ENCODE measurements around the gene MACROD2. TPM values are rescaled to one million over a fixed set of nuclear protein-coding genes. Genes with fewer than 3 reads are reported as not detected.

MACROD2 gene
- total and polyA plus RNA-seq, 2 of the 4 experiments (the other 2 are of a cell fraction): not detected

DNA sequence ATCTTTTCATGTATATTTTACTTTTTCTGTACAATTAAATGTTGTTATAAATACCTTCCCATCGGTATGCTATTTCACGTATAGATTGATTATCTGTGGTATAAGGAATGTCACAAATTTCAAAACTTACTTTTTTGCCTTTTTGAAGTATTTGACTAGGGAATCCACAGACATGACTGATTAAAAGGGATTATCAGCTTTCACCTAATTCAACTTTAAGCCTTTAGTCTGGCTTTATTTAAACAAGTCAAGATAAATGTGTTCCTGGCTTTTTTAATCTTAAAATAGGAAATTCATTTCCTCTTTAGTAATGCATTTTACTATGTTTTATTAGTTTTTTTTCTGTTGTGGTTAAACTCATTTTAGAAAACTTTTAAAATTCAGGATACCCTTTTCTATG, 160.0 kb downstream of the MACROD2 start:
- H3K9me1 ChIP-seq (ENCODE audit: insufficient read depth, low read length): no peaks in the 10 kb centered on the region
- DNase-seq (no peak), ATAC-seq (ENCODE audit: low read depth) (no peak)
- no peak overlapping the region for H3K23ac ChIP-seq (ENCODE audit: low read depth, low read length)
- no peak overlapping the region for H2AK5ac ChIP-seq (ENCODE audit: low read depth, low read length)
- H3K14ac ChIP-seq (replicated peaks; ENCODE audit: low read depth, low read length): no peak overlapping the region
- no peak overlapping the region for H2BK5ac ChIP-seq (ENCODE audit: low read depth, low read length, poor library complexity, severe bottlenecking)
- in situ Hi-C loops (cut with MboI; ENCODE audit: low sequenced_read_pairs): no loop called here
- TF ChIP-seq, protein P1, sequence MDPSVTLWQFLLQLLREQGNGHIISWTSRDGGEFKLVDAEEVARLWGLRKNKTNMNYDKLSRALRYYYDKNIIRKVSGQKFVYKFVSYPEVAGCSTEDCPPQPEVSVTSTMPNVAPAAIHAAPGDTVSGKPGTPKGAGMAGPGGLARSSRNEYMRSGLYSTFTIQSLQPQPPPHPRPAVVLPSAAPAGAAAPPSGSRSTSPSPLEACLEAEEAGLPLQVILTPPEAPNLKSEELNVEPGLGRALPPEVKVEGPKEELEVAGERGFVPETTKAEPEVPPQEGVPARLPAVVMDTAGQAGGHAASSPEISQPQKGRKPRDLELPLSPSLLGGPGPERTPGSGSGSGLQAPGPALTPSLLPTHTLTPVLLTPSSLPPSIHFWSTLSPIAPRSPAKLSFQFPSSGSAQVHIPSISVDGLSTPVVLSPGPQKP (IDR thresholded peaks at IDR 0.05; ENCODE audit: borderline replicate concordance, low read depth, low read length): no peak
- TF ChIP-seq RCOR1 (IDR thresholded peaks at IDR 0.05; ENCODE audit: insufficient replicate concordance, low read length) (no peak), CHD1 (IDR thresholded peaks at IDR 0.05; ENCODE audit: low read depth, low read length) (no peak), POLR2A (IDR thresholded peaks at IDR 0.05; ENCODE audit: low read depth, low read length) (no peak), RAD21 (IDR thresholded peaks at IDR 0.05; ENCODE audit: low read length) (no peak), NFE2L2 (IDR thresholded peaks at IDR 0.05; ENCODE audit: low read depth, low read length) (no peak), RFX5 (IDR thresholded peaks at IDR 0.05; ENCODE audit: low read depth, low read length) (no peak), MXI1 (IDR thresholded peaks at IDR 0.05; ENCODE audit: borderline replicate concordance, low read depth, low read length) (no peak), MAFK (IDR thresholded peaks at IDR 0.05; ENCODE audit: low read depth, low read length) (no peak), CEBPB (IDR thresholded peaks at IDR 0.05; ENCODE audit: low read depth, low read length) (no peak), FOS (IDR thresholded peaks at IDR 0.05; ENCODE audit: low read depth, low read length) (no peak), BHLHE40 (IDR thresholded peaks at IDR 0.05; ENCODE audit: low read depth, low read length) (no peak), SMC3 (IDR thresholded peaks at IDR 0.05; ENCODE audit: low read depth, low read length) (no peak), MAZ (IDR thresholded peaks at IDR 0.05; ENCODE audit: borderline replicate concordance, low read depth, low read length) (no peak)
- TF ChIP-seq, protein P2, sequence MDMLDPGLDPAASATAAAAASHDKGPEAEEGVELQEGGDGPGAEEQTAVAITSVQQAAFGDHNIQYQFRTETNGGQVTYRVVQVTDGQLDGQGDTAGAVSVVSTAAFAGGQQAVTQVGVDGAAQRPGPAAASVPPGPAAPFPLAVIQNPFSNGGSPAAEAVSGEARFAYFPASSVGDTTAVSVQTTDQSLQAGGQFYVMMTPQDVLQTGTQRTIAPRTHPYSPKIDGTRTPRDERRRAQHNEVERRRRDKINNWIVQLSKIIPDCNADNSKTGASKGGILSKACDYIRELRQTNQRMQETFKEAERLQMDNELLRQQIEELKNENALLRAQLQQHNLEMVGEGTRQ (IDR thresholded peaks at IDR 0.05; ENCODE audit: low read depth, low read length): no peak
- TF ChIP-seq, protein P3, sequence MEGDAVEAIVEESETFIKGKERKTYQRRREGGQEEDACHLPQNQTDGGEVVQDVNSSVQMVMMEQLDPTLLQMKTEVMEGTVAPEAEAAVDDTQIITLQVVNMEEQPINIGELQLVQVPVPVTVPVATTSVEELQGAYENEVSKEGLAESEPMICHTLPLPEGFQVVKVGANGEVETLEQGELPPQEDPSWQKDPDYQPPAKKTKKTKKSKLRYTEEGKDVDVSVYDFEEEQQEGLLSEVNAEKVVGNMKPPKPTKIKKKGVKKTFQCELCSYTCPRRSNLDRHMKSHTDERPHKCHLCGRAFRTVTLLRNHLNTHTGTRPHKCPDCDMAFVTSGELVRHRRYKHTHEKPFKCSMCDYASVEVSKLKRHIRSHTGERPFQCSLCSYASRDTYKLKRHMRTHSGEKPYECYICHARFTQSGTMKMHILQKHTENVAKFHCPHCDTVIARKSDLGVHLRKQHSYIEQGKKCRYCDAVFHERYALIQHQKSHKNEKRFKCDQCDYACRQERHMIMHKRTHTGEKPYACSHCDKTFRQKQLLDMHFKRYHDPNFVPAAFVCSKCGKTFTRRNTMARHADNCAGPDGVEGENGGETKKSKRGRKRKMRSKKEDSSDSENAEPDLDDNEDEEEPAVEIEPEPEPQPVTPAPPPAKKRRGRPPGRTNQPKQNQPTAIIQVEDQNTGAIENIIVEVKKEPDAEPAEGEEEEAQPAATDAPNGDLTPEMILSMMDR (conservative IDR thresholded peaks at IDR 0.05; ENCODE audit: low read depth, low read length): no peak
- no peak overlapping the region for H3K27ac ChIP-seq (ENCODE audit: insufficient read depth, low read length)
- H3K79me1 ChIP-seq (ENCODE audit: low read depth in 1 of 2, low read length in 2 of 2): no peaks in the 10 kb centered on the region
- H2AK9ac ChIP-seq (replicated peaks; ENCODE audit: low read depth, low read length, poor library complexity): no peak overlapping the region
- no peak overlapping the region for H2BK15ac ChIP-seq (ENCODE audit: low read depth, low read length)
- H3K9me3 ChIP-seq (ENCODE audit: control insufficient read depth, insufficient read depth, low read length): no peaks in the 10 kb centered on the region
- H3K4ac ChIP-seq (ENCODE audit: low read depth, low read length): no peak overlapping the region
- H3K18ac ChIP-seq (ENCODE audit: low read depth, low read length): no peak overlapping the region
- no peak overlapping the region for H3K9ac ChIP-seq (ENCODE audit: low read depth, low read length)
- no peak overlapping the region for H4K8ac ChIP-seq (ENCODE audit: low read depth in 2 of 2, low read length in 2 of 2)
- H4K91ac ChIP-seq (ENCODE audit: insufficient read depth, low read depth, low read length): no peak overlapping the region
- H3K36me3 ChIP-seq (ENCODE audit: control insufficient read depth, insufficient read depth, low read length): no peaks in the 10 kb centered on the region
- H3K27me3 ChIP-seq (ENCODE audit: control insufficient read depth, insufficient read depth, low read length): no peaks in the 10 kb centered on the region
- intact Hi-C loops (cut with micrococcal nuclease): no loop called here
- WGBS, 2 experiments (ENCODE audit: extremely low coverage in 2 of 2, insufficient read length in 1 of 2): no CpG with 5 or more reads among the region's 2 CpGs
- CTCF ChIA-PET: interaction anchor here (0.5 to 0.9 kb wide), 3 partner anchors 135 to 222 kb away, joined by 3 read pairs; no protein-coding TSS in a partner anchor
- H3K56ac ChIP-seq (ENCODE audit: extremely low read depth, insufficient read depth, low read length): no peak overlapping the region
- POLR2A ChIA-PET (ENCODE audit: unreplicated experiment): no interaction called here
- no peak overlapping the region for H3K4me3 ChIP-seq (ENCODE audit: insufficient read depth, low read depth, low read length)
- no peak overlapping the region for H2AFZ ChIP-seq (replicated peaks; ENCODE audit: low read length, poor library complexity)
- no TSS peak for BruUV-seq (replicated peaks)
- no peak overlapping the region for H3K4me2 ChIP-seq (ENCODE audit: low read depth, low read length)
- H3K4me1 ChIP-seq (ENCODE audit: control insufficient read depth, insufficient read depth, low read length): no peaks in the 10 kb centered on the region
- no peak overlapping the region for H4K5ac ChIP-seq (ENCODE audit: low read depth, low read length)
- dilution Hi-C loops (cut with HindIII; ENCODE audit: low sequenced_read_pairs, unreplicated experiment): no loop called here
- H4K20me1 ChIP-seq (ENCODE audit: insufficient read depth, low read length): no peaks in the 10 kb centered on the region
- no peak overlapping the region for H2BK20ac ChIP-seq (ENCODE audit: low read depth, low read length)
- no peak overlapping the region for H2BK120ac ChIP-seq (ENCODE audit: low read depth, low read length)

Measured in IMR-90 (cell line).